GM20431 (cell line): ENCODE results near the gene OPCML.

Experiments
- in situ Hi-C: fragments of 300-500 bp; cut with MseI, MboI; formaldehyde crosslinking; loops from one replicate; pipeline ENCODE4 v1.15.0; 2020; ENCODE audit warnings: low sequenced_read_pairs; ENCODE audit not compliant: unreplicated experiment

OPCML gene

GRCh38 chr11:132980670-132981069 is 551.6 kb downstream of the OPCML start:
- in situ Hi-C loops, result no loop called here

GRCh38 chr11:132977746-132978145 is 554.6 kb downstream of the OPCML start:
- in situ Hi-C loops, result no loop called here

- in situ Hi-C loops, result no loop called here
Measured at GRCh38 chr11:132977241-132977640, 555.1 kb downstream of the OPCML start.

GRCh38 chr11:132976115-132976514 is 556.2 kb downstream of the OPCML start:
- in situ Hi-C loops, result no loop called here

GRCh38 chr11:132973686-132974085 is 558.6 kb downstream of the OPCML start:
- in situ Hi-C loops, result no loop called here

- in situ Hi-C loops, result no loop called here
Measured at GRCh38 chr11:132972565-132972964, 559.7 kb downstream of the OPCML start.

GRCh38 chr11:132971351-132971750 is 561.0 kb downstream of the OPCML start:
- in situ Hi-C loops, result no loop called here

- in situ Hi-C loops, result no loop called here
Measured at GRCh38 chr11:132969892-132970291, 562.4 kb downstream of the OPCML start.

- in situ Hi-C loops, result no loop called here
Measured at GRCh38 chr11:132962041-132962440, 570.3 kb downstream of the OPCML start.

- in situ Hi-C loops, result no loop called here
Measured at GRCh38 chr11:132961453-132961852, 570.8 kb downstream of the OPCML start.

GRCh38 chr11:132960273-132961078 is 571.8 kb downstream of the OPCML start:
- in situ Hi-C loops, result no loop called here

- in situ Hi-C loops, result no loop called here
Measured at GRCh38 chr11:132959693-132960092, 572.6 kb downstream of the OPCML start.

- in situ Hi-C loops, result no loop called here
Measured at GRCh38 chr11:132957881-132958280, 574.4 kb downstream of the OPCML start.

- in situ Hi-C loops, result no loop called here
Measured at GRCh38 chr11:132948252-132948651, 584.0 kb downstream of the OPCML start.

GRCh38 chr11:132944569-132944944 is 587.7 kb downstream of the OPCML start:
- in situ Hi-C loops, result no loop called here

- in situ Hi-C loops, result no loop called here
Measured at GRCh38 chr11:132943706-132944568, 588.4 kb downstream of the OPCML start.

GRCh38 chr11:132943357-132943705 is 589.0 kb downstream of the OPCML start:
- in situ Hi-C loops, result no loop called here

- in situ Hi-C loops, result no loop called here
Measured at GRCh38 chr11:132942611-132943356, 589.5 kb downstream of the OPCML start.

GRCh38 chr11:132941761-132942160 is 590.5 kb downstream of the OPCML start:
- in situ Hi-C loops, result no loop called here

GRCh38 chr11:132941024-132941646 is 591.2 kb downstream of the OPCML start:
- in situ Hi-C loops, result no loop called here
